Measurements from ENCODE around the gene ETHE1. TPM values are rescaled to one million over a fixed set of nuclear protein-coding genes. Genes with fewer than 3 reads are reported as not detected.

The ETHE1 gene
- total RNA-seq, 3 donors from 2014 or later (not counting 1 experiment from before 2014, with no cell fraction given), result 22.0 to 25.6 (median 24.6) TPM

DNA sequence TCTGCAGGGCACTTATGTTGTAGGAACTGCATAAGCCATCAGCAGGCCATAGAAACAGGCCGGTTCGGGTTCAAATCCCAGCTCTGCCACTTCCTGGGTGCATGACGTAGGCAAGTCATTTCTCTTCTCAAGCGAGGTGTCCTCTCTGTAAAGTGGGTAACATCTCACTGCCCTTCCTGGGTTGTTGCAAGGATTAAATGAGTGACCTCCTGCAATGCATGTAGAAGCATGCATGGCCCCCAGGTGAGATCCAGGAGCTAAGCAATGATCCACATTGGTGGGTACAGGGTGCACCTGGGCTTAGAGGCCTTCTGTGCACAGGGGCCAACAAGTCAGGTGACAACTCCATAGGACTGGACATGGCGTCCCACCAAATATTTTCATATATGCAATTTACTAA, 36.2 kb downstream of the ETHE1 start:
- intact Hi-C loops (cut with micrococcal nuclease), result no loop called here
- ATAC-seq, result no peak

DNA sequence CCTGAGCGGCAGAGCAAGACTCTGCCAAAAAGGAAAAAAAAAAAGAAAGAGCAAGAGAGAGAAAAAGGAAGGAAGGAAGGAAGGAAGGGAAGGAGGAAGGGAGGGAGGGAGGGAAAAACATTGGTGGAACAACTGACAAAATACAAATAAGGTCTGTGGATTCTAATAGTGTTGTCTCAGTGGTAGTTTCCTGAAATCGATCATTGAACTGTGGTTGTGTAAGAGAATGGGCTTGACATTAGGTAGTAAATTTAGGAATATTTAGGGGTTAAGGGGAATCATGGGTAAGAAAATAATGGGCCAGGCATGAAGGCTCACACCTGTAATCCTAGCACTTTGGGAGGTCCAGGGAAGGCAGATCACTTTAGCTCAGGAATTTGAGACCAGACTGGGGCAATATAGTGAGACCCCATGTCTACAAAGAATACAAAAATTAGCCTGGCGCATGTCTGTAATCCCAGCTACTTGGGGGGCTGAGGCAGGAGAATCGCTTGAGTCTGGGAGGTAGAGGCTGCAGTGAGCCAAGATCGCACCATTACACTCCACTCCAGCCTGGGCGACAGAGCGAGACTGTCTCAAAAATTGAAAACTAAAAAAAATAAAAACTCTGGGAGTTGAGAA, 36.9 kb downstream of the ETHE1 start:
- H3K4me1 Mint-ChIP-seq, result no peaks in the 10 kb centered on the region
- 96% methylated on average over 7 of the region's 7 CpGs for WGBS (ENCODE audit: insufficient coverage)
- Histone ChIP-seq H3K4me1 (ENCODE audit: control insufficient read depth, insufficient read depth, low read length) (peaks cover 11% of the 10 kb centered on the region), H3K36me3 (ENCODE audit: control insufficient read depth, insufficient read depth, low read length) (peaks cover under 1% of the 10 kb centered on the region), H3K4me3 (ENCODE audit: low read length) (no peak overlapping the region), H3K27me3 (ENCODE audit: control insufficient read depth, insufficient read depth, low read length) (no peaks in the 10 kb centered on the region), H3K9me3 (ENCODE audit: control insufficient read depth, insufficient read depth, low read length) (no peaks in the 10 kb centered on the region), H3K27ac (ENCODE audit: low read length) (no peak overlapping the region)
- no peaks in the 10 kb centered on the region for H3K9me3 Mint-ChIP-seq
- no peaks in the 10 kb centered on the region for H3K27me3 Mint-ChIP-seq (ENCODE audit: low read depth in 2 of 2)
- H3K27ac Mint-ChIP-seq, result no peak overlapping the region
- intact Hi-C loops (cut with micrococcal nuclease), result no loop called here
- no peaks in the 10 kb centered on the region for H3K36me3 Mint-ChIP-seq
- DNase-seq (no peak), ATAC-seq (no peak)
- TF ChIP-seq, protein P1, sequence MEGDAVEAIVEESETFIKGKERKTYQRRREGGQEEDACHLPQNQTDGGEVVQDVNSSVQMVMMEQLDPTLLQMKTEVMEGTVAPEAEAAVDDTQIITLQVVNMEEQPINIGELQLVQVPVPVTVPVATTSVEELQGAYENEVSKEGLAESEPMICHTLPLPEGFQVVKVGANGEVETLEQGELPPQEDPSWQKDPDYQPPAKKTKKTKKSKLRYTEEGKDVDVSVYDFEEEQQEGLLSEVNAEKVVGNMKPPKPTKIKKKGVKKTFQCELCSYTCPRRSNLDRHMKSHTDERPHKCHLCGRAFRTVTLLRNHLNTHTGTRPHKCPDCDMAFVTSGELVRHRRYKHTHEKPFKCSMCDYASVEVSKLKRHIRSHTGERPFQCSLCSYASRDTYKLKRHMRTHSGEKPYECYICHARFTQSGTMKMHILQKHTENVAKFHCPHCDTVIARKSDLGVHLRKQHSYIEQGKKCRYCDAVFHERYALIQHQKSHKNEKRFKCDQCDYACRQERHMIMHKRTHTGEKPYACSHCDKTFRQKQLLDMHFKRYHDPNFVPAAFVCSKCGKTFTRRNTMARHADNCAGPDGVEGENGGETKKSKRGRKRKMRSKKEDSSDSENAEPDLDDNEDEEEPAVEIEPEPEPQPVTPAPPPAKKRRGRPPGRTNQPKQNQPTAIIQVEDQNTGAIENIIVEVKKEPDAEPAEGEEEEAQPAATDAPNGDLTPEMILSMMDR (IDR thresholded peaks at IDR 0.05), result no peak
- no peak overlapping the region for H3K4me3 Mint-ChIP-seq

More for the DNA sequence above, 36.2 kb downstream of the ETHE1 start:
- no peaks in the 10 kb centered on the region for H3K27me3 Mint-ChIP-seq (ENCODE audit: low read depth in 2 of 2)
- H3K9me3 Mint-ChIP-seq, result no peaks in the 10 kb centered on the region
- Histone ChIP-seq H3K27ac (ENCODE audit: low read length) (no peak overlapping the region), H3K9me3 (ENCODE audit: control insufficient read depth, insufficient read depth, low read length) (no peaks in the 10 kb centered on the region), H3K4me3 (ENCODE audit: low read length) (no peak overlapping the region), H3K27me3 (ENCODE audit: control insufficient read depth, insufficient read depth, low read length) (no peaks in the 10 kb centered on the region), H3K4me1 (ENCODE audit: control insufficient read depth, insufficient read depth, low read length) (peaks cover 11% of the 10 kb centered on the region), H3K36me3 (ENCODE audit: control insufficient read depth, insufficient read depth, low read length) (peaks cover 6% of the 10 kb centered on the region)
- H3K27ac Mint-ChIP-seq, result no peak overlapping the region
- no peaks in the 10 kb centered on the region for H3K4me1 Mint-ChIP-seq
- H3K36me3 Mint-ChIP-seq, result no peaks in the 10 kb centered on the region
- H3K4me3 Mint-ChIP-seq, result no peak overlapping the region
- TF ChIP-seq, protein P1 (IDR thresholded peaks at IDR 0.05), result no peak
- 74% methylated on average over 5 of the region's 5 CpGs for WGBS (ENCODE audit: insufficient coverage)
- no peak for DNase-seq

DNA sequence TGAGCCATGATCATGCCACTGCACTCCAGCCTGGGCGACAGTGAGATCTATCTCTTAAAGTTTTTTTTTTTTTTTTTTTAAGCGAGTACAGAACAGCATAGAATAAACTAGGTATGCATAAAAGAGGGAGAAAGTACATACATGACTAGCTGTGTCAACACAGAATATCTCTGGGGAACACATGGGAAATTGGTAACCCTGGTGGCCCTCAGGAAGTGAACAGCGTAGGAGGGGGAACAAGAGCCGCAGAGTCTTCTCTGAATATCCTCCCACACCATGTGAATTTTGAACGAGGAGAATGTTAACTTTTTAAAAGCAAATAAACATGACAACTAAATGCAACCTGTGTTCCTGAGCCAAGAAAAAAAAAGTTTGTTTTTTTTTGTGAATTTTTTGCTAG, 37.7 kb downstream of the ETHE1 start:
- H3K27me3 ChIP-seq (ENCODE audit: control insufficient read depth, insufficient read depth, low read length), result no peaks in the 10 kb centered on the region
- Mint-ChIP-seq H3K4me3 (no peak overlapping the region), H3K4me1 (no peaks in the 10 kb centered on the region), H3K36me3 (no peaks in the 10 kb centered on the region), H3K27me3 (ENCODE audit: low read depth in 2 of 2) (no peaks in the 10 kb centered on the region), H3K9me3 (no peaks in the 10 kb centered on the region), H3K27ac (no peak overlapping the region)
- WGBS (ENCODE audit: insufficient coverage), result 100% methylated on average over 1 of the region's 5 CpGs
- TF ChIP-seq, protein P1 (IDR thresholded peaks at IDR 0.05), result no peak
- peaks cover 11% of the 10 kb centered on the region for H3K4me1 ChIP-seq (ENCODE audit: control insufficient read depth, insufficient read depth, low read length)
- no peak overlapping the region for H3K27ac ChIP-seq (ENCODE audit: low read length)
- DNase-seq (no peak), ATAC-seq (no peak)
- no peaks in the 10 kb centered on the region for H3K9me3 ChIP-seq (ENCODE audit: control insufficient read depth, insufficient read depth, low read length)
- intact Hi-C loops (cut with micrococcal nuclease), result no loop called here
- no peaks in the 10 kb centered on the region for H3K36me3 ChIP-seq (ENCODE audit: control insufficient read depth, insufficient read depth, low read length)
- H3K4me3 ChIP-seq (ENCODE audit: low read length), result no peak overlapping the region

DNA sequence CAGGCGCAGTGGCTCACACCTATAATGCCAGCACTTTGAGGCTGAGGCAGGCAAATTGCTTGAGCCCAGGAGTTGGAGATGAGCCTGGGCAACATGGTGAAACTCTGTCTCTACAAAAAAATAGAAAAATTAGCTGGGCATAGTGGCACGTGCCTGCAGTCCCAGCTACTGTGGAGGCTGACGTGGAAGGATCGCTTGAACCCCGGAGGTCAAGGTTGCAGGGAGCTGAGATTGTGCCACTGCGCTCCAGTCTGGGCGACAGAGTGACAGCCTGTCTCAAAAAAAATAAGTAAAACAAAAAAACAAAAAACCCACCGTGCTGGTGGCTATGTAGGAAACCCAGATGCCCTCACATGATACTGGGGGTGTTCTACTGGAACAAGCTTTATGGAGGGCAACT, 38.8 kb downstream of the ETHE1 start:
- Histone ChIP-seq H3K27me3 (ENCODE audit: control insufficient read depth, insufficient read depth, low read length) (no peaks in the 10 kb centered on the region), H3K9me3 (ENCODE audit: control insufficient read depth, insufficient read depth, low read length) (no peaks in the 10 kb centered on the region), H3K4me1 (ENCODE audit: control insufficient read depth, insufficient read depth, low read length) (peaks cover 11% of the 10 kb centered on the region), H3K36me3 (ENCODE audit: control insufficient read depth, insufficient read depth, low read length) (no peaks in the 10 kb centered on the region), H3K27ac (ENCODE audit: low read length) (no peak overlapping the region), H3K4me3 (ENCODE audit: low read length) (no peak overlapping the region)
- H3K9me3 Mint-ChIP-seq, result no peaks in the 10 kb centered on the region
- no peak overlapping the region for H3K27ac Mint-ChIP-seq
- TF ChIP-seq, protein P1 (IDR thresholded peaks at IDR 0.05), result no peak
- no peak overlapping the region for H3K4me3 Mint-ChIP-seq
- H3K36me3 Mint-ChIP-seq, result no peaks in the 10 kb centered on the region
- intact Hi-C loops (cut with micrococcal nuclease), result no loop called here
- no peak for ATAC-seq
- WGBS (ENCODE audit: insufficient coverage), result 87% methylated on average over 8 of the region's 8 CpGs
- no peaks in the 10 kb centered on the region for H3K4me1 Mint-ChIP-seq
- no peaks in the 10 kb centered on the region for H3K27me3 Mint-ChIP-seq (ENCODE audit: low read depth in 2 of 2)
- DNase-seq, result no peak

All from natural killer cell (primary cell).